ENCODE results near the gene MCF2L2.

MCF2L2 gene

DNA sequence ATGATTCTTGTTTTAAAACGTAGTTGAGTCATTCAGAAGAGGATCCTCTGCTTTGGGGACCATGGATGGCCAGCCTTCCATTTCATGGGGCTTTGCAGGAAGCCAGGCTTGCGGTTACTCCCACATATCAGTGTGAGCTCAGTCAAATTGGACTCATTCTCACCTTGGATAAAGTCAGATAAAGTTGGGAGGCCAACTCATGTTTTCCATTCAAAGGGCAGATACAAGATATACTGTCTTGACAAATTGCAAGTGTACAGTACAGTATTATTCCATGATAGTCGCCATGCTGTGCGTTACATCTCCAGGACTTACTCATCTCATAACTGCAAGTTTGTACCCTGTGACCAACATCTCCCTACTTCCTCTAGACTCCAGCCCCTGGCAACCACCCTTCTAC, 200.8 kb downstream of the MCF2L2 start:
- no peak for DNase-seq

DNA sequence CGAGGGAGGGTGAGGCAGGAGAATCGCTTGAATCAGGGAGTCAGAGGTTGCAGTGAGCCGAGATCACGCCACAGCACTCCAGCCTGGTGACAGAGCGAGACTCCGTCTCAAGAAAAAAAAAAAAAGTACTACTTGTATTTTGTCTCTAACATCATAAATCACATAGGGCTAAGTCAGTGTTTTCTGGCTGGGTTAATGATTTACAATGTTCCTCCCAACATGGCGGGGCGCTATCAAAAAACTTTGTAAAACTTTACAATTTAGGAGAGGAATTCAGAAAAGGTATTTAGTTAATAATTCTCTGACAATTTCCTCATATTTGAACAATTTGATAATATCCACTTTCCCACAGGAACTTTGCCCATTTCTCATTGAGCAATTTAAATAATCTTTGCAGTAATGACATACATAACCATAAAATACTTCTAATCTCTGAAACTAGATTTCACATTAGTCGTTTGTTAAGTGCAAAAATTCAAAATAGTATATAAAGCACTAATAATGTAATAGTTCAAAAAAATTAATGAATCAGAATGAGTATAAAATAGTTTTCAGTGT, 202.0 kb downstream of the MCF2L2 start:
- DNase-seq = no peak

GRCh38 chr3:183224180-183224970, 204.0 kb downstream of the MCF2L2 start:
- no peak for DNase-seq

GRCh38 chr3:183222631-183223235, 205.7 kb downstream of the MCF2L2 start:
- DNase-seq = no peak

DNA sequence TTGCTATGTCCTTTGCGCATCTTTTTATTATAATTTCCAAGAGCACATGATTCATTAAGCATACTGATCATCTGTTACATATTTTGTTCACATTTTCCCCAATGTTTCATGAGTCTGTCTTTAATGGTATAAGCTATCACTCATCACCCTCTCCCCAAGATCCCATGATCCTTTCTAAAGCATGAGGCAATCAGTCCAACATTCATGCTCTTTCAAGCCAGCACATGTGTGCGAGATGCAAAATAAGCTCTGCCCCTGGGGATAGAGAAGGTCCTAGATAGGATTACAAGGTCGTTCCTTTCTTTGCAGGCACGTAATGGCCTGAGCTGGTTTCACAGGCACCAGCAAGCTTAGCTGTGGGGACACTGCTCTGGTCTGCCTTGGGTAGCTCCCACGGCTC, 207.6 kb downstream of the MCF2L2 start:
- no peak for DNase-seq

DNA sequence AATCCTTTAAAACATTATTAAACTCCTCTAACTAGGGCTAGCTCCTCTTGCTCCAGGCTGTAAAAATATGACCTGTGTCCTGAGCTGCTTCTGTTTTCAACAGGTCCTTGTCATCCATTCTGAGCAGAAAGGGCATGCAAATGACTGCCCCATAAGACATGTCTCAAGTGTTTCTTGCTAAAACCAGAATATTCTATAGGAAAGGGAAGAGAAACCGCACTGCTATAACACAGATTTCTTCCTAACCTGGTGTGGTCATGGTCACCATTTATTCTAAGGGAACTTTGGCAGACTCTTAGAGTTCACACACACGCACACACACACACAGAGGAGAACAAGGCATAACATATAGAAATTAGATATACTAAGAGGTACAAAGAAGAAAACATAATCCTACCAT, 209.6 kb downstream of the MCF2L2 start:
- no peak for DNase-seq

DNA sequence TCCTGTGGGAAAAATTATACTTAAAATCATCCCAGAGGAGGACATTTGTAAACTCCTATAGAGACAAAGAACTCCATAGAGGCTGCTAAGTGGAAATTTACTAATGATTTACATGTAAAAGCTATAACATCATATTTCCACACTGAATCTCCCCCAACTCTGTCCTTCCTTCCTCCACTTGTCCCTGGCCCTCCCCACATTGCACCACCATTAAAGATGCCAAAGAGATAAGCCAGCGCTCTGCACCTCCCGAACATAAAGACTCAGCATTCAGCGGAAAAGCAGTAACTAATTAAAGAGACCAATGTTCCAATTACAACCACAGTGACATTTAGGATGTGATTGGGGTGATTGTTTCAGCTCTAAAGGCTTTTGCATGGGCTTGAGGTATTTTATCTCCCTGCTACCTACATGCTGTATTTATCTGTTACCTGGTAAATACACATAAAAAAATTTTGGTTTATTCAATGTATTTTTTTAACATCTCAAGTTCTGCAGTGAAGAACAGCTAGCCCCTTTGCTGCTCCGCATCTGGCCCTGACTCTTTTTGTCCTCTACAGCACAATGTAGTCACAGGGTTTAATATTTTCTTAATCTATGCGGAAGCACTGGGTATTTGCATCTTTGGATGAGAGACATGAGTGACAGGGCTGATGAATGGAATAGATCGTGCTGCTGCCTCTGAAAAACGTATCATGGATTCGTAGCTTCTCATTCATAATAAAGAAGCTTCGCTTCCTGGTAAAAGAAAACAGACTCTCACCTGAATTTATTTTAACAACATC, 210.7 kb downstream of the MCF2L2 start:
- DNase-seq = no peak

GRCh38 chr3:183215591-183216202, 212.7 kb downstream of the MCF2L2 start:
- no peak for DNase-seq

DNA sequence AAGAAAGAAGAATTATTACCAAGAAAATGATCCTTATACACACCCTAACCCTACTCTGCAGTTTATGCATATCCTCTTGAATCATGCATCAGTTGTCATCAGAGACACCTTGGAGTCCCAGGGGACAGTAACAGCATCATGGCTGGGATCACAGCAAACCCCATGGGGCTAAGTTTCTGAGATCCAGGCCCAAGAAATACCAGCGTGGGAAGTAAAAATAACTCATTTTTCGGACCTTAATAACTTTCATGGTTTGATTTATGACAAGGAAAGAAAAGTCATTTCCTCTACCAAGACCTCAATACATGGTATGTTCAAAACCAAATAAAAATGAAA, 214.2 kb downstream of the MCF2L2 start:
- no peak for DNase-seq

DNA sequence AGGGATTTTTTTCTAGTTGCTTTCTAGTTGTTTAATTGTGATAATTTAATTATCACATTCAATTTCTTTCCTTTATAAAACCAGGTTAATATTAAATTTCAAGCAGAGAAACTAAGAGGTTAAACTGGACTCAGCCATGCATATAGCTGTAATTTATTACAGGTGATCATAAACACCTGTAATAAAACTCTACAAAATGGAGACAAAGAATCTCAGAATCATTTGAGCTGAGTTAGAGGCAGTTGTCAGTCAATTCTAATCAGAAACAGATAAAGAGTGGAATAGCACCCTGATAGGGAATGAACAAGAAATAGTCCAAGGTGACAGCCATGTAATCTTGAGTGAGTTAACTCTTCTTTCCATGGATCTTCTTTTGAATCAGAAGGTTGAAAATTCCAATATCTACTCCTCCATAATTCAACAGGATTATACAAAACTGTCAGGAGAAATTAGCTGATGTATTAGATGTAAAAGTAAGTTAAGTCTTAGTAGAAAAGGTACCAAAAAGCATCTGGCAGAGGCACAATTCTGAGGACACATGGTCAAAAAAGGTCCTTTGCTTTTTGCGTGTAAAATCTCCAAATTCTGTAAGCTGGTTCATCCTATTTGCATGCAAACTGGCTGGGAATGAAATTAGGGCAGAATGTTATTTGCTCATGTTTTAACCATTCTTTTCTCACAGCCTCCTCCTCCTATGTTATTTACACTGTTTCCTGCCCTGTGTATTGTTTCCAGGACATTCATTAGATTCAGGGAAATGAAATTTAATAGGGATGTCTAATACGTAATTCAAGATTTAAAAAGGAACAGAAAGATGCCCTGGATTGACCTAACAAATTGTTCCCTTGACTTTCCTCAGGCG, 214.8 kb downstream of the MCF2L2 start:
- DNase-seq = no peak

DNA sequence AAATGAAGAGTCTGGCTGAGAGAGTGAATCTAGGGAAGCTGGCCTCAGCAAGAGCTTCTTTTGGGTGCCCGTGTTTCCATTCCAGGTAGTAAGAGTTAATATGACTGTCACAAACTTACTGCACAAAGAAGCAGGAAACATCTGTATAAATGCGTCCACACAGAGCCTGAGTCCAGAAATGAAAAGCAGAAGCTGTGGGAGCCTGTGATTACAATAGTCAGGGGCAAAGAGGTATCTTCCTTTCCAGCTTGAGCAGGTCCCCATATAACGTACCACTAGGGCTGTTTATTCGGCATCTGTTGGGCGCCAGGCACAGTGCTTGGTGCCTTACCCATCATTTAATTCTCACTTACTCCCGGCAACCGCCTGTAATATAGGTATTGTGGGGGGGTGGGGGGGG, 215.9 kb downstream of the MCF2L2 start:
- DNase-seq = no peak

DNA sequence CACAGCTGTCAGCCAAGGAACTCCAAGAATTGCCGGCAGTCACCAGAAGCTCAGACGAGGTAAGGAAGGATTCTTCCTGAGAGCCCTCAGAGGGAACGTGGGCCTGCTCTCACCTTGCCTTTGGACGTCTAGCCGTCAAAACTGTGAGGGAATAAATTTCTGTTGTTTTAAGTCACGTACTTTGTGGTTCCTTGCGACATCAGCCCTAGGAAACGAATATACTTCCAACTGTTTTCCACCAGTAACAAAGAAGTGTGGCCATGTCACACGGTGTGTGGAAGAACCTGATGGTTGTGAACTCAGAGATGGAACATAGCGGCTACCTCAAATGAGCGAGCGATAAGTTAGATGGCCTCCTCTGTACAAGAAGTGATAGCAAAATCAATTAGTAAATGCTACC, 216.3 kb downstream of the MCF2L2 start:
- DNase-seq = no peak

DNA sequence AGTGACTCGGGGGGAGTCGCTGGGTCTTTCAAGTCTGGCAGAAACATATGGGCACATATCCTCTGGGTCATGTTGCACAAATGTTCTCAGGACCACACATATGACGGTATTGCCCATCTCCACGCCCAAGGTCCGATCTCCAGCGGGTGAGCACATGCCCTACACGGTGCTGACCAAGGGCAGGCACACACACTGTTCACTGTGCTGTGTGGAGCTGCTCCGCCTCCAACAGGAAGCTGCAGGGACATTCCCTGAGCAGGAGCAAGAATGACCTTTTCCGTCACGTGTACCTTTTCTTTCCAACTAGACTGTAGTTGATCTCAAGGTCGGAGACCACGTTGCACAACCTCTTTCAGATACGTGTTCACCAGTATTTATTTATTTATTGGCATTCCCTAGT, 217.1 kb downstream of the MCF2L2 start:
- no peak for DNase-seq

DNA sequence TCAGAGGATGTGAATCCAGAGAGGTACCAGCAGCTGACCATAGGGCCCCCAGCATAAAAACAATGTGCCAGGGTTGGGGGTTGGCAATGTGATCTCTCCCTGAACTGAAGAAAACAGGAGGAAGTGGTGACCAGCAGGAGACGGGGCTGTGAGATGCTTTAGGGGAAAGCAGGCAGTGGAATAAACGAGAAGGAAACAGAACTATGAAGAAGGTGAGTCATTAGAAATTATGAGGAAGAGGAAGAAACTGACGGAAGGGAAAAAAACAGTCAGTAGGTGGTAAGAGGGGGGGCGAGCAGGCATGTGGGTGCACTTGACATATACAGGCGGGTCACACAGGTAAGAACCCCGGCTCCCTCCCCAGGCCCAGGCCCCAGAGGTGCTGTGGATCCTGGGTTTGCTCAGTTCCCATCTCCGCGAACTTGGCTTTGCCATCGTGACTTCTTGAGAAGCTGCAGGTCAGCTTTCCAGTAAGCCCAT, 217.5 kb downstream of the MCF2L2 start:
- DNase-seq = no peak

- no peak for DNase-seq
Observed at GRCh38 chr3:183210341-183210740, 218.1 kb downstream of the MCF2L2 start.

DNA sequence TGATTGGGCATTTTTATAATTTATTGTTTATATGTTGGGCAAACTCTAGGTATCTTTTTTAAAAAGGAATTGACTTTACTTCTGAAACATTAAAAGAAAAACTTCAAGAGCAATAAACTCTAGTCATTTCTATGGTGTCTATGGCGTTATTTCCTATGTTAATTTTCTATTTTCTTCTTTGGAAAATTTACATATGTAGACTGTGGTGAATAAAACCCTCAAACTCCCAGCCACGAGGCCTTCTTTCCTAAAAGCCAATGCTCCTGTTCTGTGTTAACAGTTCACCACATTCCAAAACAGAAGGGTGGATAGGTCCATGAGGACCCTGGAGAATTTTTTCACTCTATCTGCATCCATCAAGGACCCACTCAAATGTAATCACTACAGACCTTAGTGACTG, 219.6 kb downstream of the MCF2L2 start:
- no peak for DNase-seq

DNA sequence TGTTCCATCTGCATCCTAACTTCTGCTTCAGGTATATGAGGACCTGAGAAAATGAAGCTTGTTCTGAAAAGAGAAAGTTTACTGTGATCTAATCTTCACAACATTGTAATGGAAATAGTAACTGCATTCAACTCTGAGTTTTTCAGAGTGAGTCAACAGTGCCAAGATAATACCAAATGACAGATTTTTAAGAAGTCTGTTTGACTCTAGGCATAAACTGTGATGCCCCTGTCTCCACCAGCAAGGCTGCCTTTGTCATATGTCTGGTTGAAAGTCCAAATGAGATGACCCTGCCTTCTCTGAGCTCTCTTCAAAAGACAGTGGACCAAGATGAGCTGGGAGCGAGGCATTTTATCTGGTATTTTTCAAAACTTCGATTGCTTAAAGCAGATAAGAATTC, 220.2 kb downstream of the MCF2L2 start:
- DNase-seq = no peak

- DNase-seq = no peak
Observed at GRCh38 chr3:183203670-183204069, 224.7 kb downstream of the MCF2L2 start.

GRCh38 chr3:183202004-183202722, 226.3 kb downstream of the MCF2L2 start:
- no peak for DNase-seq

- DNase-seq = no peak
Observed at GRCh38 chr3:183198939-183199338, 229.5 kb downstream of the MCF2L2 start.

DNA sequence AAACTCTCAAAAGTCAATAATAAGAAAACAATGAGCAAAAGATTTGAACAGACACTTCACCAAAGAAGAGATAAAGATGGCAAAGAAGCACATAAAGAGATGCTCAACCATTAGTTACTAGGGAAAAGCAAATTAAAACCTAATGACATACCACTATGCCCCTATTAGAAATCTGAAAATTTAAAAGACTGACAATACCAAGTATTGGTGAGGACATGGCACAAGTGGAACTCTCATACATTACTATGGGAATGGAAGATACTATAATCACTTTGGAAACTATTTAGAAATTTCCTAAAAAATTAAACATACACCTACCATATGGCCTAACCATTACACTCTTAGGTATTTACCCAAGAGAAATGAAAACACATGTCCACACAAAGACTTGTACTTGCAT, 230.7 kb downstream of the MCF2L2 start:
- no peak for DNase-seq

DNA sequence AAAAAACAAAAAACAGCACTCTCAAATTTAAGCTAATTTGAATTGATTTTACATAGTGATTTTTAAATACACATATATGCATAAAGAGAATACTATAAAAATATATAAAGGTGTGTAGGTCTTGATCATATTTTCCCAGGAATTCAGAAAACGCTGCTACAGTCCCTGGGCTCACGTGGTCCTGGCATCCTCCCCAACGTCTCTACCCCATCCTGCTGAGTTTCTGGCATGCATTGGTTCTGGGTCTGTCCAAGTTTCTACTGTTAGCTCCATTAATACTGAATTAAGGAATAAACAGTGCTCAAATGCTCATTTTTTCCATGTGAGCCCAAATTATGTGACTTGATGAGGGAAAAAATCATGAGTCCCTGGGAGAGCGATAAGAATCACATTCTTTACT, 233.2 kb downstream of the MCF2L2 start:
- no peak for DNase-seq
